Measurements from ENCODE around the gene GALNT7. TPM values are rescaled to one million over a fixed set of nuclear protein-coding genes. Genes with fewer than 3 reads are reported as not detected.

The GALNT7 gene
- total and polyA plus RNA-seq, 4 donors = 0.65 to 13.0 (median 2.1) TPM

- H3K27me3 ChIP-seq (ENCODE audit: control insufficient read depth in 4 of 4, insufficient read depth in 4 of 4, low read length in 3 of 4) = no peaks in the 10 kb centered on the region
- DNase-seq (ENCODE audit: low spot score) = no peak
- H3K36me3 ChIP-seq (ENCODE audit: control insufficient read depth in 4 of 4, insufficient read depth in 3 of 4, low read depth in 1 of 4, low read length in 3 of 4) = no peaks in the 10 kb centered on the region
- no peaks in the 10 kb centered on the region for H3K4me1 ChIP-seq (ENCODE audit: control insufficient read depth in 4 of 4, insufficient read depth in 4 of 4, low read length in 3 of 4)
- H3K9me3 ChIP-seq (ENCODE audit: control insufficient read depth in 4 of 4, low read length in 3 of 4) = peaks cover 6 to 34% (median 12%) of the 10 kb centered on the region in 4 donors
- H3K27ac ChIP-seq (ENCODE audit: low read depth in 1 of 2, low read length in 2 of 2) = no peak overlapping the region
- H3K4me3 ChIP-seq (ENCODE audit: low read depth in 1 of 3, low read length in 3 of 3) = no peak overlapping the region
- TF ChIP-seq NR2F2 (IDR thresholded peaks at IDR 0.05) (no peak), CTCF (IDR thresholded peaks at IDR 0.05; ENCODE audit: low read depth, low read length, missing input control) (no peak), FOXA2 (IDR thresholded peaks at IDR 0.05) (no peak), HNF4G (IDR thresholded peaks at IDR 0.05) (no peak), RAD21 (IDR thresholded peaks at IDR 0.05) (no peak), ZBTB33 (IDR thresholded peaks at IDR 0.05) (no peak), REST (IDR thresholded peaks at IDR 0.05) (no peak), EGR1 (IDR thresholded peaks at IDR 0.05; ENCODE audit: low read depth in 2 of 2) (no peak), GABPA (IDR thresholded peaks at IDR 0.05 in 1 of 2, conservative IDR thresholded peaks at IDR 0.05 in 1 of 2) (no peak), FOXA1 (IDR thresholded peaks at IDR 0.05) (no peak), ATF3 (IDR thresholded peaks at IDR 0.05) (no peak), TAF1 (conservative IDR thresholded peaks at IDR 0.05) (no peak), HNF4A (conservative IDR thresholded peaks at IDR 0.05) (no peak)
- H3K9ac ChIP-seq (ENCODE audit: low read depth in 1 of 2, low read length in 2 of 2) = no peak overlapping the region
These were observed 115.9 kb downstream of the GALNT7 start for GRCh38 chr4:173284463-173284862.

GRCh38 chr4:173287486-173287885 lies 118.9 kb downstream of the GALNT7 start:
- no peaks in the 10 kb centered on the region for H3K27me3 ChIP-seq (ENCODE audit: control insufficient read depth in 4 of 4, insufficient read depth in 4 of 4, low read length in 3 of 4)
- H3K27ac ChIP-seq (ENCODE audit: low read depth in 1 of 2, low read length in 2 of 2) = no peak overlapping the region
- H3K4me3 ChIP-seq (ENCODE audit: low read depth in 1 of 3, low read length in 3 of 3) = no peak overlapping the region
- no peaks in the 10 kb centered on the region for H3K4me1 ChIP-seq (ENCODE audit: control insufficient read depth in 4 of 4, insufficient read depth in 4 of 4, low read length in 3 of 4)
- no peak for DNase-seq (ENCODE audit: low spot score)
- no peaks in the 10 kb centered on the region for H3K36me3 ChIP-seq (ENCODE audit: control insufficient read depth in 4 of 4, insufficient read depth in 3 of 4, low read depth in 1 of 4, low read length in 3 of 4)
- 67% methylated on average over 2 of the region's 2 CpGs for WGBS
- no peak overlapping the region for H3K9ac ChIP-seq (ENCODE audit: low read depth in 1 of 2, low read length in 2 of 2)
- H3K9me3 ChIP-seq (ENCODE audit: control insufficient read depth in 4 of 4, low read length in 3 of 4) = peaks cover 4 to 34% (median 12%) of the 10 kb centered on the region in 4 donors
- TF ChIP-seq REST (IDR thresholded peaks at IDR 0.05) (no peak), HNF4A (conservative IDR thresholded peaks at IDR 0.05) (no peak), FOXA2 (IDR thresholded peaks at IDR 0.05) (no peak), CTCF (IDR thresholded peaks at IDR 0.05; ENCODE audit: low read depth, low read length, missing input control) (no peak), GABPA (IDR thresholded peaks at IDR 0.05 in 1 of 2, conservative IDR thresholded peaks at IDR 0.05 in 1 of 2) (no peak), EGR1 (IDR thresholded peaks at IDR 0.05; ENCODE audit: low read depth in 2 of 2) (no peak), MAX (IDR thresholded peaks at IDR 0.05) (no peak), RAD21 (IDR thresholded peaks at IDR 0.05) (no peak), TAF1 (conservative IDR thresholded peaks at IDR 0.05) (no peak), YY1 (IDR thresholded peaks at IDR 0.05) (no peak), RXRA (IDR thresholded peaks at IDR 0.05) (no peak), SP1 (IDR thresholded peaks at IDR 0.05) (no peak), ATF3 (IDR thresholded peaks at IDR 0.05) (no peak), HNF4G (IDR thresholded peaks at IDR 0.05) (no peak)
